ENCODE results near the gene GRID1.

The GRID1 gene

DNA sequence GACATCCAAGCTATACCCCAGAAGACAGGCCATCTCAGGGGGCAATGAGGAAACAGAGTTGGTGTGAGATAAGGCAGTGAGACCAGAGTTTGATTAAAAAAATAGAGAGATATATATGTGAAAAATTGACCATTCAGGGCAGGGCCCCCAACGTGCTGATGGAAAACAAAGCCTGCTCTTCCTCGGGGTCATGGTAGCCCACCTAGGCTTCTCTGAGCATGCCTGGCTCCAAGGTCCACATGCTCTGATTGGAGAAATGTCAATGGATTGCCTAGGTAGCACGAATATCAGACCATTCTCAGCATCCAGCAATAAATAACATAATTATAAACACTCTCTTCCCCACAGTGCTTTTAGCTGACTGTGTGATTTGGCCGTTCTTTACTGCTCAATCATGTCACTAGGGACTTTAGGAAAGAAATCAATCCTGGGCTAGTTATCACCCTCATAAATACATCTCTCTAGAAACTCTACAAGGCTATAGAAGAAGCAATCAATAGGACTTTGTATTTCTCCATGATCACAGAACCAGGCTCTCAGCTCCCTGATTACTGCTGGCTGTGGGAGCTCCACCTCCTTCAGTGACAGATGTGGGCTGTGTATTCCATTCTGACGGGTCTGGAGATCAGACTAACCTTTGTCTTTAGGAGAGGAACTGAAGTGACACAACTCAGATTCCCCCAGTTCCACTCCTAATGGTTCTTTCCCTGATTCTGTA, 766.4 kb downstream of the GRID1 start:
- DNase-seq (ENCODE audit: low spot score) = no peak

DNA sequence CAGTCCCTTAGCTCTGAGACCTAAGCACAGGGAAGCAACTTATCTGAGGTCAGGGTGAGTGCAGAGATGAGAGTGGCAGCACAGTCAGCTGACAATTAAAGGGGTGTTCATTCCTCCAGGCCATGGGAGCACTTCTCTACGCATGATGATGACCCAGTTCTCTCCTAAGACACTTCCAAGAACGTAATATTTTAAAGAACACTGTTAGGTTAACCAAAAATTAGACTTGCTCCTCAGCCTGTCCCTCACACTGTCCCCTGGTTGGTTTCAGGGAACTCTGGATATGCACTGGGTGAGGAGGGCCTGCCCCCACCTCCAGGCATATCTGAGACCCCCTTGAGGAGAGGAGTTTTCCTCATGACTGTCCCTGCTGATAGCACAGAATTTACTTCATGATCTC, 767.5 kb downstream of the GRID1 start:
- no peak for DNase-seq (ENCODE audit: low spot score)

DNA sequence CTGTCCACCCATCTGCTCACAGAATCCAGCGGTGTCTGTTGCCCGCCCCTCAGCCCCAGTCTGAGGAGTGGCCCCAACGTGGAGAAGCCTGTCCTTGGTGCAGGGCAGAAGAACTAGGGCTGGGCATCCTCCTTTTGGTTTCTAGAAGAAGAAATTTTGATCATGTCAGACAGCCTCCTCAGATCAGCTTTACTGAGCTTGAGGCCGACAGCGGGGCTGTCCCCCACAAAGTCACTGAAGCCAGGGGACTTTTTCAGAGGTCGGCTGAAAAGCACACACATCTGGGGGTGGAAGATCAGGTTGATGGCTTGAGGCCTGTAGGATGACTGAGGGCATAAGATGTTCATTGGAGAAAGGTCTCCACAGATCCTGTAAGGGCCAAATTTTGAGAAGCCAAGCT, 767.9 kb downstream of the GRID1 start:
- DNase-seq (ENCODE audit: low spot score) = no peak

DNA sequence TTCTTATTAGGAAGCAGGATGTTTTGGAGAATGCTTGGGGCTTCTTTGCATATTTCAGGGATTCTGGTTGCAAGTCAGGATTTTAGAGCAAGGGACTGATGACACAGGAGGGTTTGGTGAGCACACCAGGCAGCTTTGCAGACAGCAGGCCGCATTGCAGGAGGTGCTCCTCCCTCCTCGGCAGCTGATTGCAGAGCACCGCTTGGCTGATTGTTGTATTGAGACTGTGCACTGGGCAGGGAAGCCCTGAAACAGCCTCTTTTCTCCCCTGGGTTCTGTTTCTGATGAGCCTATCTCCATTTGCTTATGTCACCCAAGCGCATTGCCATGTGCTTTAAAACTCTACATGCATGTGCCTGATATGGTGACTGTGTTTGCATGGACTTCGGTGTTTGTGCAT, 769.6 kb downstream of the GRID1 start:
- DNase-seq (ENCODE audit: low spot score) = no peak

DNA sequence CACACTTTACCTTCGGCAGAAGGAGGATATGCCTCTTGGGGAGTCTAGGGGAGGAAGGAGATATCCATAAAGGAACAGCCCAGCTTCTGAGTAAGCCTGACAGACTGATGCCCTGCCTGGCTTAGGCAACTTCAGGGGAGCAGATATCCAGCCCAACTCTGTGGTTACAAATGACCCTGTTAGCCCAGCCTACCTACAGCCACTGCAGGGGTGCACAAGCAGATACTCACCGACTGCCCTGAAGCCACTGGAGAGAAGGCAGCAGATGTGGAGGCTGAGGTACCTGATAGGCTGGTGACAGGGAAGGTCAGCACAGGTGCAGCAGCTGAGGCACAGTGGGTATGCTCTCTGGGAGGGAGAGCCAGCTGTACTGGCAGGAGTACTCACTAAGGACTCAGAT, 770.2 kb downstream of the GRID1 start:
- DNase-seq (ENCODE audit: low spot score) = no peak

DNA sequence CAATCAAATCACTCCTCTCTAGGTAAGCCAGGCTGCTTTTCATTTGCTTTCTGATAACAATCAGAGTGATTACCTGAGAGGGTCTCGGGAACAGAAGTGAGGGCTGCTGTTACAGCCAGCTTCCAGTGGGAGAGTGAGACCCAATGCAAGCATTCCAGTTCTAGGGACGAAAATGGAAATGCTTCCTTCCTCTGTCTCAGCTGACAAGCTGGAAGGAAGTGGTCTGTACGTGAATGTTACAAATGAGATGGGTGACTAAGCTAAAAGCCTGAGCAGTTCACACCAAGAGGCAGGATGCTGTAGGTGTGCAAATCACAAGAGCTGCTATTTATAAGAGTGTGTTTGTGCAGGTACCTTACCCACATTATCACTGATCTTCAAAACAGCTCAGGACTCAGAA, 772.4 kb downstream of the GRID1 start:
- no peak for DNase-seq (ENCODE audit: low spot score)

DNA sequence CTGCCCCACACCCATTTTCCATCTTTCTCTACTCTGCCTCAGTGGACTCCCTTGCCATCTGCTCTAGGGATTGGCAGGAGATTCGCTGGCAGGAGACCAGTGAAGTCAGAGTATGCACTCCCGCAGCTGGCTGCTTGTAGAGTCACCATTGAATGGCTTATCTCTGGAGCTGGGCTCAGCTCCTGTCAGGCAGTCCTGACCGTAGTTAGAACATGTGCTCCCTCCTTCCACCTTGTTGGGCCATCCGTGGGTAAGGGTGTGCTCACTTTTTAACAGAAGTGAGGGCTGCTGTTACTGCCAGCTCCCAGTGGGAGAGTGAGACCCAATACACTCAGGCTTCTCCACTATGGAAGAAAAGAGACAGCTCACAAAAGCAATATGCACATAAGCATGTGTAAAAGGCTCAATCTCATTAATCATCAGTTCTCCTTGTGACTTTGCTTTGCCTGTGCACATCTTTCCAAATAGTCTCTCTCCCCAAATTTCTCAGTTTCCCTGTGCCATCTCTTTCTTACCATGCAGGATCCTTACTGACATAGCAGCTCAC, 773.3 kb downstream of the GRID1 start:
- DNase-seq (ENCODE audit: low spot score) = no peak

DNA sequence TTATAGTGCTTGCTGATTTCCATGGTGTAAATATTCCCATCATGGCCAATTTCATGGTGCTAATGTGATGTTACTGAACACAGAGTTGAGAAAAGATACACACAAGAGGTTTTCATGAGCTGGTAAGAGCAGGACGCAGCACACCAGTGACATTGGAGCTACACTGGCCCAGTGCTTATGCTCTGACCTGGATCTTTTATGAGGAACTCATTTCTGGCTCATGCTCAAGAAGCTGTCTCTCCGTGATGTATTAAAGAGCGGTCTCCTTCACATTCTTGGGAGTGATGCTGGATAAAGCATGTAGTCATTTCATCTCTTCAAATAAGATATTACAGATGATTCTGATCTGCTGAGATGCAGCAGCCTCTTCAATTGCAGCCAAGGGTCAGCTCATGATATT, 785.2 kb downstream of the GRID1 start:
- DNase-seq (ENCODE audit: low spot score) = no peak

DNA sequence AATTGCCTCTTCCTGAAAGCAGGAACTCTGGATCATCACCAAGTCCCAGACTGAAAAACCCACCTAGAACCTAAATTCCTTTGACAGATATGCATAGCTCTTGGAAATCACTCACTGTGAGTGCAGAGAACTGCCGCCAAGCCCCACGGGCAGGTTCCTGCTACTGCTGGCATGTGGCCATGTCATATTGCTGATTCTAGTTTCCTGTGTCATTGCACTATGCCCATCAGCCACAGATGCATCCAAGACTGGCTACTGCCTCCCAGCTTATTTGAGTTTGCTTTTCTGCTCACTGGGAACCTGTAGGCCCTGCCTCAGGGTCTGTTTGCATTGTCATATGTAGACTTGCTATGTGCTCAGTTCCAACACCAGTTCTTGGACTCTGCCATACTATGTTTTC, 786.0 kb downstream of the GRID1 start:
- DNase-seq (ENCODE audit: low spot score) = no peak

DNA sequence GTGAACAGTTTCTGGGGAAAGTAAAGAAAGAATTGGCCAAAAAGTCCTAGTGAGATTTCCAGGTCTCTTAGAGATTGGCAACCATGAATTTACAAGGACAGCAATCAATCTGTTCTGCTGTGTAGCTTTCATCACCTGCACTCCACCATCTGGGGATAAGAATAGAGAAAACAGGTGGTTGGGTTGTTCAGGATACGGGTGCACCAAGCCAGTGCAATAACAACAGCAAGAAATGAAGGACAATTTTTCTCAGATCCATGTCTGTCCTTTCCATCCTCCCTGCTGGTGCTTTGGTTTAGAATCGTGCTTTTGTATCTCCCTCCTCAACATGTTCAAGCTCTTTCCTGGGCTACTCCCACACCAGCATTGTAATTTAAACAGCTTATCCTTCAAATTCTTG, 787.7 kb downstream of the GRID1 start:
- no peak for DNase-seq (ENCODE audit: low spot score)

DNA sequence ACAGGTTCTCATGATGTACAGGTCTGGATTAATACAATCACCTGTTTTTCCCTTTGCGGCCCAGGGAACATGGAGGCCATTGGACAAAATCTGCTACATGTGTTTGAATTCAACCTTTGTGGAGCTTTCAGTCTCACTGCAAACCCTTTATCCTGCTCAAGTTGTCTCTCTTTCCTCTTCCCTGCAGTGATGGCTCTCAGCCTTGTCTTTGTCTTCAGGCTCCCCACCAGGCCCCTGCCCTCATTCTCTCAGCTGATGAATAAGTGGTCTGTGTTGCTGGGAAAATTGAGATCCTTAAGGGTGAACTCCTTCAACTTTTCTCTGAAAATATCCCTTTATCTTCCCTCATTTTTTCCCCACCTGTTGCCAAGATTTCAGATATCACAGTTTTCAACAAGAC, 791.2 kb downstream of the GRID1 start:
- DNase-seq (ENCODE audit: low spot score) = no peak

DNA sequence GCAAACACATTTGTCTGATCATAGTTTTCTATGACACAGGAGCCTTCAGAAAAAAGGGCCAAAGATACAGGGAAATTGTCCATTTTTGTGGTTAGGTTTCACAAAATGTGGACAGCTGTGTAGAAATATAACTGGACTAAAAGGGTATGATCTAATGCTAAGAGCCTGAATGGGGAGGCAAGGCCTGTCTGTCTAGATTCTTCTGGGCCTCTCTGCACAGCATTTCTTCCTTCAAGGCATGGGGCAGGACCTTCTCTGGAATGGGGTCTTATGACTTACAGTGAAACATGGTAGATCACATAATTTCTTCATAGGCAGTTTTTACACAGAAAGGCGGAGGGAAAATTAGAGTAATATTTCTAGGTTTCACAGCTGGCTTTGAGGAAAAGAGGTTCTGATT, 795.7 kb downstream of the GRID1 start:
- DNase-seq (ENCODE audit: low spot score) = no peak

DNA sequence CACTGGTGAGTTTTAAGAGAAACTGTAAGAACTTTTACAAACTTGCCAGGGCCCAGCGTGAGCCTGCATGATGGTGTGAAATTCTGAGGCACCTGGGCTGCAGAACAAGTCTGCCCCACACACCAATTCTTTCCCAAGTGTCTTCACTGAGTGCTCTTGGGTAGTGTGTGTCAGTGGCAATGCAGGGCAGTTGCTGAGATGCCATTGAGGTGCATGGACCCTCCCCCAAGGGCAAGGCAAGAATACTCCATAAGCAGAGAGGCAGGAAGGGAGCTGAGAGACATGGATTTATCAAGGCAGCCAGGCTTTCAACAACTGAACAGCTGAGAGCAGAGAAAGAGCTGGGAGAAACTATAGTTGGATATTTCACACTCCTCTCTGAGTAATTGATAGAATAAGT, 801.2 kb downstream of the GRID1 start:
- DNase-seq (ENCODE audit: low spot score) = no peak

DNA sequence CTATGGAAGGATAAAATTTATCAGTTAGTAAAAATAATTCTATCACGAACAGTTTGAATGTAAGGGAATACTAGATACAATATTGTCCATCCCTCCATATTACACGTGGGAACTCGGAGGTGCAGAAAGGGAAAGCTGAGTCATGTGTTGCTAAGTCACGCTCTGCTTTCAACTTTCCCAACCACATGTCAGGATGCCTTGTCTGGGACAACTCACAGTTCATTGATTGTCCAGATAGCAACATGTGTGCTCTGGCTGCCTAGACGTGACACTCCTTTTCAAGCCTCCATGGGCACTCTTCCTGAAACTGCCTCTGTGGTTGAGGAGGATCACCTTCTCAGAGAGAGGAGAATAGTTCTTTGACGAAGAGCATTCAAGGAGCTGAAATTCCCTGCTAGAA, 808.1 kb downstream of the GRID1 start:
- DNase-seq (ENCODE audit: low spot score) = no peak

DNA sequence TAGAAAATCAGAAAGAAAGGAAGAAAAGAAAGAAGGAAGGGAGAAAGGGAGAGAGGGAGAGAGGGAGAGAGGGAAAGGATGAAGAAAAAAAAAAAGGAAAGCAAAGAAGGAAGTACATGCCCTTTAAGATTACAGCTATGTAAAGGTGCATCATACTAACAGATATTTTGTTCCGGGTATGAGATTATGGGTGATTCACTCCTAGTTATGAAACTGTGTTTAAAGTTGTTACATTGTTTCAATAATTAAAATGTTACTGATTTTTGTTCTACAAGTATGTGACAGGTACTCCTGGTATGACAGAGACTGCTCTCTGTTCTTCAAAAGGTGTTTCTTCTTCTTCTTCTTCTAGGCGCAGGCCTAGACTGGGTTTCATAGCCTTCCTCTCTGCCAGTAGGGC, 808.9 kb downstream of the GRID1 start:
- DNase-seq (ENCODE audit: low spot score) = no peak

DNA sequence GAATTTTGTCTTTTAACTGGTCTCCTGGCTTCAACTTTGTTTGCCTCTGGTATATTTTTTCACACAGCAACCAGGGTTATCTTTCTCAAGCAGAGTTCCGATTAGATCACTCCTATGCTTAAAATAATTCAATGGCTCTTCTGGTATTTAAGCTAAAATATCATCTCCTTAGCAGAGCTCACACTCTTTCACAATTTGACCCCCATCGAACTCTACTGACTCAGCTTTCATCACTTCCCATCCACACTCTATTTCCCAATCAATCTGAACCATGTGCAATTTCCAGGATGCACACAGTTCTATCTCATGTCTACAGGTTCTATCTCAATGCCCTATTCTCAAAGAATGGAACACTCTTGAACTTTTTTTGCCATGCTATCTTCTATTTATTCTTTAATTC, 809.5 kb downstream of the GRID1 start:
- DNase-seq (ENCODE audit: low spot score) = no peak

Data from AG08396 (cell line).